Ectodermal cell (in vitro differentiated cells): Measurements from ENCODE around the gene ADGRG1.

Experiments used
- H3K27ac ChIP-seq: 2 replicates; pipeline ENCODE4 v1.7.0; 2013; ENCODE audit warnings: mild to moderate bottlenecking, low read depth, low read length; ENCODE audit not compliant: insufficient read depth, poor library complexity, severe bottlenecking
- H3K27me3 ChIP-seq: 2 replicates; pipeline ENCODE4 v1.7.0; 2013; ENCODE audit warnings: mild to moderate bottlenecking, low read length; ENCODE audit not compliant: insufficient read depth, control insufficient read depth, poor library complexity, severe bottlenecking
- H3K36me3 ChIP-seq: one replicate; pipeline ENCODE4 v1.7.0; 2013; ENCODE audit warnings: low read length; ENCODE audit not compliant: control insufficient read depth, insufficient read depth
- H3K4me1 ChIP-seq: one replicate; pipeline ENCODE4 v1.7.0; 2013; ENCODE audit warnings: low read length; ENCODE audit not compliant: control insufficient read depth, insufficient read depth
- H3K4me3 ChIP-seq: 2 replicates; pipeline ENCODE4 v1.7.0; 2013; ENCODE audit warnings: low read depth, low read length, control low read depth; ENCODE audit not compliant: insufficient read depth
- H3K9me3 ChIP-seq: 2 replicates; pipeline ENCODE4 v1.7.0; 2013; ENCODE audit warnings: mild to moderate bottlenecking, low read length, moderate library complexity; ENCODE audit not compliant: control insufficient read depth
- WGBS, 2 experiments: methylation state at CpG; one replicate each; pipeline ENCODE4 v1.1.7; 2013; ENCODE audit warnings: missing lambda C conversion rate in 2 of 2; 5-methylcytosine and 5-hydroxymethylcytosine counted together

ADGRG1 gene

GRCh38 chr16:57619606-57620334, 8.7 kb upstream of the ADGRG1 start:
- H3K27ac ChIP-seq: no peak overlapping the region
- no peak overlapping the region for H3K4me3 ChIP-seq
- no peaks in the 10 kb centered on the region for H3K9me3 ChIP-seq
- H3K4me1 ChIP-seq: peaks cover 9% of the 10 kb centered on the region
- H3K27me3 ChIP-seq: no peaks in the 10 kb centered on the region
- H3K36me3 ChIP-seq: no peaks in the 10 kb centered on the region
- WGBS, 2 experiments: 86 to 89% methylated on average over 16 of the region's 16 CpGs

DNA sequence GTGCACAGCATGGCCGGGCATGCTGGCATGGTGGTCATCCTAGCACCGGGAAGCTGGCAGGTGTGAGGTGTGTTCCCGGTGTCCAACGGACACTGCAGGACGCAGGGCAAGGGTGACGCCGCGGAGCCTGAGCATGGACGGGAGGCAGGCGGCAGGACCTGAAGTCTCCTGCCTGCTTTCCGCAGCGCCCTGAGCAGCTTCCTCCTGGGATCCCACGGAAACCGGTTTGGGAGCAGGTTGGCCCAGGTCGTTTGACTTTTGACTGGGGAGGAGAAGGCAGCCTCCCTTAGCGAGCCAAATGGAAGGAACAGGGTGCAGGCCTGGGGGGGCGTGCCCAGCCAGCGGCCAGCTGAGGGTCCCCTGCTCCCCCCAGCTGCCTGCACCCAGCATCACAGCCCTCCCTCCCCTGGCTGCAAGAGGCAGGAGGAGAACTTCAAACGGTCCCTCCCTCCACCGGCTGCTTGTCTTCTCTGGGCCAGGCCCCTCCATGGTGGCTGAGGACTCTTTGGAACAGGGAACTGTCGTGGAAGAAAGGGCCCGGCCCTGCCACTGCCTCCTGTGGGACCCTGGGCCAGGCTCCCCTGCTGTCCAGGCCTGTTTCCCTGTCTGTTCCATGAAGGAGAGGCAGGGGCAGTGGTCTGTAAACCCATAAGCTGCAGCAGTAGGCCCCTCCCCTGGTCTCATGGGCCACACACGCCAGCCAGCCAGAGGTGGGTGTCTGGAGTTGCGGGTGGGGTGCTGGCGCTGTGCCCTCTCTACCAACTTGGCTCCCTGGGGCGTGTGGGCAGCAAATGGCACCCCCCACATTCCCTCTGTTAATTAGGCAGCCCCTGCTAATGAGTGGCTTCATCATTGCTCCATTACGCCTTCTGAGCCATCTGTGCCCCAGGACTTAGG, 7.8 kb upstream of the ADGRG1 start:
- no peak overlapping the region for H3K27ac ChIP-seq
- H3K9me3 ChIP-seq: no peaks in the 10 kb centered on the region
- 80 to 82% methylated on average over 27 of the region's 27 CpGs for WGBS, 2 experiments
- H3K36me3 ChIP-seq: no peaks in the 10 kb centered on the region
- H3K4me3 ChIP-seq: no peak overlapping the region
- no peaks in the 10 kb centered on the region for H3K27me3 ChIP-seq
- peaks cover 9% of the 10 kb centered on the region for H3K4me1 ChIP-seq

DNA sequence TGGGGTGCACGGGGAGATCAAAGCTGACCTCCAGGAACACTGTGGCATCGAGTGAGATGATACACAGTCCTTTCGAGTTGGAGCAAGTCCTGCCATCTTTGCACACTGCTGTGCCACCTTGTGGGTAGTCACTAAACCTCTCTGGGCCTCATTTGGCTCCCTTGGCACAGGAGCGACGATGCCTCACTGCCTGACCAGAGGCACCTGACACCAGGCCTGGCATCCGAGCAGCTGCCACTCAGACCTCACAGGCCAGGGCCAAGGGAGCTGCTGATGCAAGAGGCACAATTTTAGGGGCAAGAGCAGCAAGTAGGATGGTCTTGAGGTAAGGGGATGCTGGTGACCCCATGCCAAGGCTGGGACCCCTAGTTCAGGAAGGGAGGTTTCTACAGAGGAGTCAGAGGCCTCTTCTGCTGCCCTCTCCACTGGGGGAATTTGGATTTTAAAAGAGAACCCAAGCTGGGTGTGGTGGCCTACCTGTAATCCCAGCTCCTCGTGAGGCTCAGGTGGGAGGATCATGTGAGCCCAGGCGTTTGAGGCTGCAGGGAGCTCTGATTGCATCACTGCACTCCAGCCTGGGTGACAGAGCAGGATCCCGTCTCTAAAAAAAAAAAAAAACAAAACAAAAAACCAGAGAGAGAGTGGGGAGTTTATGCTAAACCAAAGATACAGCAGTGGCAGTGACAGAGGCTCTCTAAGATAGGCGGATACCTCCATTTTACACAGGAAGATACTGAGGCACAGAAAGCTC, 6.7 kb upstream of the ADGRG1 start:
- Histone ChIP-seq H3K27ac (no peak overlapping the region), H3K9me3 (no peaks in the 10 kb centered on the region), H3K27me3 (no peaks in the 10 kb centered on the region), H3K4me1 (peaks cover 9% of the 10 kb centered on the region), H3K4me3 (no peak overlapping the region), H3K36me3 (no peaks in the 10 kb centered on the region)
- WGBS, 2 experiments: 85 to 88% methylated on average over 10 of the region's 10 CpGs

DNA sequence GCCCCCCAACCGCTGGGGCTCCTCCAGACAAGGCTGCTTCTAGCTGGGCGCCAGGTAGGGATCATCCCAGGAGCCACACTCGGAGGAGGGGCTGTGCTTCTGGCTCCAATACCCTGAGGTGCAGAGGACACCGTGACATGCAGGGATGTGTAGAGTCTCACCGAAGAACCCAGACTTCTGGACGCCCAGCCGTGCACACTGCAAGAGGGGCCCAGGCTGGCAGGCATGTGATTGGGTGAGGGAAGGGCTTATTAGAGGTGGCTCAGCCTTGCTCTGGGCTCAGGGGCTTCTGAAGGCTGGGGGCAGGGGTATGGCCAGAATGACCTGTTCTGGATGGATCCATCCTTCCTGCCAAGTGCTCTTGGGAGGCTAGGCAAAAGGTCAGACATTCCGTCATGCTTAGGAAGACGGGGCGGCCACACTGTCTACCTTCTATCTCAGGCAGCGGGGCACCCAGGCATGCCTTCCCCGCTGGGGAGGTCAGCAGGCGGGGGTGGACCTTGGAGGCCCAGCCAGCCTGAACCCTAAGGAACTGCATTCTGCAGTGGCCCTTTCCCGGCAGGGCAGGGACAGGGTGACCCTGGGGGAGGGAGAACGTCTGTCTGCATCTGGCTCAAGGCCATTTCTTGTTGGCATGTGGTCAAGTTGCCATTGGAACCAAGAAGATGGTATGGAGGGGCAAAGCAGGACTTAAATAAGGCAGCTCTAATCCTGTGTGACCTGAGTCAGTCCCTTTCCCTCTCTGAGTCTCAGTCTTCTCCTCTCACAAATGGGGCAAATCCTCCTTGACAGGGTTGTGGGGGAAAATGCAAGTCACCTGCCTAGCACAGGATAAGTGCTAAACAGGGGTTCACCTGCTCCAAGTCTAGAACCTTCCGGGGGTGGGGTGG, 5.8 kb upstream of the ADGRG1 start:
- WGBS, 2 experiments: 89 to 90% methylated on average over 16 of the region's 16 CpGs
- Histone ChIP-seq H3K36me3 (no peaks in the 10 kb centered on the region), H3K27me3 (no peaks in the 10 kb centered on the region), H3K4me3 (no peak overlapping the region), H3K9me3 (no peaks in the 10 kb centered on the region), H3K27ac (no peak overlapping the region), H3K4me1 (peaks cover 11% of the 10 kb centered on the region)

- H3K9me3 ChIP-seq: no peaks in the 10 kb centered on the region
- H3K4me3 ChIP-seq: no peak overlapping the region
- peaks cover 17% of the 10 kb centered on the region for H3K4me1 ChIP-seq
- H3K36me3 ChIP-seq: no peaks in the 10 kb centered on the region
- no peaks in the 10 kb centered on the region for H3K27me3 ChIP-seq
- H3K27ac ChIP-seq: no peak overlapping the region
- WGBS, 2 experiments: 69 to 73% methylated on average over 17 of the region's 17 CpGs
Observed at GRCh38 chr16:57623251-57624043, 5.0 kb upstream of the ADGRG1 start.

DNA sequence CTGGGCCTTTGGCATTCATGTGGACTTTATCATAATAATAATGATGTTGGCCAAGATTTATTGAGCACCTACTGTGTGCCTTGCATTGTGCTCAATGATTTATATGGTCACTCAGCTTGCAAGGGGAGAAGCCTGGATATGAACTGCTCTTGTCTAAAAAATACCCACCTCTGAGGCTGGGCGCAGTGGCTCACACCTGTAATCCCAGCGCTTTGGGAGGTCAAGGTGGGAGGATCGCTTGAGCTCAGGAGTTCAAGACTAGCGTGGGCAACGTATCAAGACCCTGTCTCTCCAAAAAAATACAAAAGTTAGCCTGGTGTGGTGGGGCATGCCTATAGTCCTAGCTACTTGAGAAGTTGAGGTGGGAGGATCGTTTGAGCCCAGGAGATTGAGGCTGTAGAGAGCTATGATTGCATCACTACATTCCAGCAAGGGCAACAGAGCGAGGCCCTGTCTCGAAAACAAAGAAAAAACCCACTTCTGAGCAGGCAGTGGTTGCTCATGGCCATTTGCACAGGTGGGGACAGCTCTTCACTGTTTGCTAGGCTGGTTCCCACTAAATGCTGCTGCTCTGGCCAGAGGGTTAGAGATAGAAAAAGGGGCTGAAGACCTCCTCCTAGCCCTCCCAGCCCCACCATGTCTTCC, 4.3 kb upstream of the ADGRG1 start:
- Histone ChIP-seq H3K36me3 (no peaks in the 10 kb centered on the region), H3K4me1 (peaks cover 23% of the 10 kb centered on the region), H3K9me3 (no peaks in the 10 kb centered on the region), H3K4me3 (no peak overlapping the region), H3K27ac (no peak overlapping the region), H3K27me3 (no peaks in the 10 kb centered on the region)
- 91 to 93% methylated on average over 8 of the region's 8 CpGs for WGBS, 2 experiments

GRCh38 chr16:57624806-57625500, 3.5 kb upstream of the ADGRG1 start:
- H3K36me3 ChIP-seq: no peaks in the 10 kb centered on the region
- no peaks in the 10 kb centered on the region for H3K9me3 ChIP-seq
- no peak overlapping the region for H3K27ac ChIP-seq
- WGBS, 2 experiments: 90 to 91% methylated on average over 17 of the region's 17 CpGs
- H3K4me3 ChIP-seq: no peak overlapping the region
- H3K27me3 ChIP-seq: no peaks in the 10 kb centered on the region
- H3K4me1 ChIP-seq: peaks cover 24% of the 10 kb centered on the region

DNA sequence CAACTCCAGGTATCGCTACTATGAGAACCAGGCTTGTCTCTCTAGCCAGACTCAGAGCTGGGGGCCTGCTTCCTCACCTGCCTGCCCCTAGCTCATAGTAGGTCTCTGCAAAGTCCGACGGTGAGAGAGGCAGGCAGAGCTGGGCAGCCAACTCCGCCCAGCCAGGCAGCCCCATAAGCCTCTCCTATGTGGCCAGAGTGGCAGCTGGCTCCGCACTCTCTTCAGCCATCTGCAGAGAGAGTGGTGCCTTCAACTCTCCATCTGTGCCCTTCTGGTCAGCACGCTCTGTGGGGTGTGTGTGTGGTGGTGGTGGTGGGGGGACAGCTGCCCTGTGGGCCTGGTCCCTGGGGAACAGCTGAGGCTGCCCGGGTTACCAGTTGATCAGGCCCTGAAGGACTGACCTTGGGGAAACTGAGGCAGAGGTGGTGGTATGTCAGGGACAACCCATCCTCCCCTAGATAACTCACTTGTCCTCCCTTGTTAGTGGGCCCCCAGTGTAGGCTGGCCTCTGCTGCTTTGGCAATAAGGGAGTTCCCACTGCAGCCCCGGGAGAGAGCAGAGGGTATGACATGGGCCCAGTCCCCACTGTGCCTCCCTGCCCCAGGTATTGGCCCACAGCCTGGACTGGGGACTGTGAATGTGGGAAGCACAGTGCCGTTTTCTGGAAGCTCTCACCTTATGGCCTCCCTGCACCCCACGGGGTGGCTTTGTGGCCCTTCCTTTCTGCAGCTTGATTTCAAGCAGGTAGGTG, 1.8 kb upstream of the ADGRG1 start:
- H3K4me3 ChIP-seq: no peak overlapping the region
- no peaks in the 10 kb centered on the region for H3K9me3 ChIP-seq
- H3K27me3 ChIP-seq: no peaks in the 10 kb centered on the region
- no peaks in the 10 kb centered on the region for H3K36me3 ChIP-seq
- 84 to 87% methylated on average over 10 of the region's 10 CpGs for WGBS, 2 experiments
- peaks cover 28% of the 10 kb centered on the region for H3K4me1 ChIP-seq
- no peak overlapping the region for H3K27ac ChIP-seq
